Measurements from ENCODE around the gene PDE6H. TPM values are rescaled to one million over a fixed set of nuclear protein-coding genes. Genes with fewer than 3 reads are reported as not detected.

PDE6H gene
- polyA plus RNA-seq, 1 of the 3 experiments (the other 2 are of a cell fraction) = not detected

DNA sequence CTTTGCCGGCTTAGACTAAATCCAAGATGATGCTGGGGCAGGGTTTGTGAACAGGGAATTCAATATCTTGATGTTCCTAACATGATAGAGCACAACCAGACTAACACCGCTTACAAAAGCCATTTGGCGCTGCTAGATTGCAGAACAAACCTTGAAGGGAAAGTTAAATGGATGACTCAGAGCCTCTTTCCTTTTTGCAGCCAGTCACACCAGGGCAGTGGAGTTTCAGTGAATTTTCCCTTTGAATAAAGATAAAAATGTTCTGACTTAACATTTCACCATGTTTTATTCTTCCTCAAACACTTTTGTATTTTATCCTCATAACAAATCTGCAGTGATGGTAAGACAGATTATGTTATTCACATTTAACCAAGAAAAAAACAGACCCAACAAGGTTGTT, 47.3 kb downstream of the PDE6H start:
- TF ChIP-seq MAX (IDR thresholded peaks at IDR 0.05; ENCODE audit: low read depth) = no peak
- TF ChIP-seq JUND (IDR thresholded peaks at IDR 0.05) = no peak
- TF ChIP-seq RCOR1 (IDR thresholded peaks at IDR 0.05; ENCODE audit: low read length) = no peak
- TF ChIP-seq RFX5 (IDR thresholded peaks at IDR 0.05; ENCODE audit: low read length) = no peak
- TF ChIP-seq FOXM1 (IDR thresholded peaks at IDR 0.05; ENCODE audit: low read depth) = no peak
- no peak for TF ChIP-seq GATA2 (CRISPR knock-in tag; IDR thresholded peaks at IDR 0.05)
- no peak for TF ChIP-seq RXRA (IDR thresholded peaks at IDR 0.05; ENCODE audit: borderline replicate concordance, low read depth)
- TF ChIP-seq SMC3 (IDR thresholded peaks at IDR 0.05; ENCODE audit: low read depth, low read length) = no peak
- TF ChIP-seq MXI1 (IDR thresholded peaks at IDR 0.05; ENCODE audit: low read depth, low read length) = no peak
- no peak for TF ChIP-seq FOSL2 (IDR thresholded peaks at IDR 0.05; ENCODE audit: borderline replicate concordance, low read depth)
- Histone ChIP-seq H3K27me3 (ENCODE audit: insufficient read depth) (peaks cover 26% of the 10 kb centered on the region; the same call in 1 of the 2 replicates), H4K20me1 (ENCODE audit: insufficient read depth) (no peaks in the 10 kb centered on the region), H3K27ac (ENCODE audit: low read depth in 2 of 2, low read length in 1 of 2) (no peak overlapping the region), H2AFZ (ENCODE audit: low read depth) (no peak overlapping the region), H3K79me2 (ENCODE audit: insufficient read depth) (no peaks in the 10 kb centered on the region), H3K9ac (no peak overlapping the region), H3K4me1 (ENCODE audit: control insufficient read depth in 1 of 2, insufficient read depth in 2 of 2, low read depth in 1 of 2, low read length in 1 of 2) (no peaks in the 10 kb centered on the region), H3K36me3 (replicated peaks in 1 of 2; ENCODE audit: control insufficient read depth in 1 of 2, insufficient read depth in 2 of 2, low read length in 1 of 2) (no peaks in the 10 kb centered on the region), H3K4me3 (ENCODE audit: low read depth in 2 of 2, low read length in 1 of 2) (no peak overlapping the region), H3K9me2 (no peaks in the 10 kb centered on the region), H3K4me2 (no peak overlapping the region), H3K9me3 (0 out of 2 replicates have a peak, but pooled peaks cover 3% of the 10 kb centered on the region), H3F3A (replicated peaks; ENCODE audit: insufficient read depth) (no peaks in the 10 kb centered on the region)
- CTCF ChIA-PET = interaction anchor here (1.0 kb wide), 1 partner anchor 25 kb away, joined by 4 read pairs; no protein-coding TSS in a partner anchor
- DNase-seq = no peak
- POLR2A ChIA-PET = no interaction called here
- 2% methylated on average over 3 of the region's 3 CpGs for WGBS (ENCODE audit: low lambda C conversion rate)

Other genes with a start within 250 kb of the PDE6H start
- gene WBP11, start 169.6 kb upstream of the PDE6H start, polyA plus RNA-seq (2012; rRNA removed) = 14.7 and 18.7 TPM in 2 replicates
- 0.87 and 1.0 TPM in 2 replicates for gene C12orf60, start 169.4 kb upstream of the PDE6H start, polyA plus RNA-seq (2012; rRNA removed)
- 0.03 and 0.18 TPM in 2 replicates for gene SMCO3, start 158.9 kb upstream of the PDE6H start, polyA plus RNA-seq (2012; rRNA removed)
- not detected in 2 replicates for gene ART4, start 129.5 kb upstream of the PDE6H start, polyA plus RNA-seq (2012; rRNA removed)
- gene MGP, start 87.2 kb upstream of the PDE6H start, polyA plus RNA-seq (2012; rRNA removed) = 76.2 and 109 TPM in 2 replicates
- 0.64 and 1.1 TPM in 2 replicates for gene ERP27, start 34.5 kb upstream of the PDE6H start, polyA plus RNA-seq (2012; rRNA removed)
- gene ARHGDIB, start 11.4 kb upstream of the PDE6H start, polyA plus RNA-seq (2012; rRNA removed) = 362 and 393 TPM in 2 replicates
- 0.49 and 0.84 TPM in 2 replicates for gene RERG, start 248.4 kb downstream of the PDE6H start, polyA plus RNA-seq (2012; rRNA removed)

Measured in SK-N-SH (cell line).